ENCODE data around the gene BCKDHB.
A peak's percentile ranks its signal among the peaks of the same experiment; 100 is the strongest.

Gene BCKDHB

GRCh38 chr6:80173411-80173810 is 66.9 kb downstream of the BCKDHB start:
- no peaks in the 10 kb centered on the region; the same call in 1 of the 2 replicates for H3K36me3 ChIP-seq (replicated peaks; ENCODE audit: insufficient read depth, low read length)
- H3K9me3 ChIP-seq (replicated peaks; ENCODE audit: insufficient read depth, low read length), result no peaks in the 10 kb centered on the region
- no peaks in the 10 kb centered on the region for H3K79me2 ChIP-seq (ENCODE audit: low read length)
- TF ChIP-seq, protein P1, sequence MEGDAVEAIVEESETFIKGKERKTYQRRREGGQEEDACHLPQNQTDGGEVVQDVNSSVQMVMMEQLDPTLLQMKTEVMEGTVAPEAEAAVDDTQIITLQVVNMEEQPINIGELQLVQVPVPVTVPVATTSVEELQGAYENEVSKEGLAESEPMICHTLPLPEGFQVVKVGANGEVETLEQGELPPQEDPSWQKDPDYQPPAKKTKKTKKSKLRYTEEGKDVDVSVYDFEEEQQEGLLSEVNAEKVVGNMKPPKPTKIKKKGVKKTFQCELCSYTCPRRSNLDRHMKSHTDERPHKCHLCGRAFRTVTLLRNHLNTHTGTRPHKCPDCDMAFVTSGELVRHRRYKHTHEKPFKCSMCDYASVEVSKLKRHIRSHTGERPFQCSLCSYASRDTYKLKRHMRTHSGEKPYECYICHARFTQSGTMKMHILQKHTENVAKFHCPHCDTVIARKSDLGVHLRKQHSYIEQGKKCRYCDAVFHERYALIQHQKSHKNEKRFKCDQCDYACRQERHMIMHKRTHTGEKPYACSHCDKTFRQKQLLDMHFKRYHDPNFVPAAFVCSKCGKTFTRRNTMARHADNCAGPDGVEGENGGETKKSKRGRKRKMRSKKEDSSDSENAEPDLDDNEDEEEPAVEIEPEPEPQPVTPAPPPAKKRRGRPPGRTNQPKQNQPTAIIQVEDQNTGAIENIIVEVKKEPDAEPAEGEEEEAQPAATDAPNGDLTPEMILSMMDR (IDR thresholded peaks at IDR 0.05; ENCODE audit: low read length), result no peak
- no peak for TF ChIP-seq EZH2phosphoT487 (IDR thresholded peaks at IDR 0.05; ENCODE audit: low read length)
- TF ChIP-seq EZH2 (optimal IDR thresholded peaks at IDR 0.05; ENCODE audit: low read depth, low read length), result no peak
- no peak for DNase-seq
- H3K4me1 ChIP-seq (ENCODE audit: low read length), result peaks cover 15% of the 10 kb centered on the region
- H4K20me1 ChIP-seq (ENCODE audit: insufficient read depth, low read length), result no peaks in the 10 kb centered on the region
- H3K4me3 ChIP-seq (ENCODE audit: low read length), result no peak overlapping the region
- H3K9me2 ChIP-seq (replicated peaks; ENCODE audit: insufficient read depth, low read length), result no peaks in the 10 kb centered on the region
- H3K27ac ChIP-seq (ENCODE audit: low read length), result no peak overlapping the region
- H2AFZ ChIP-seq (ENCODE audit: low read length), result no peak overlapping the region
- no peaks in the 10 kb centered on the region for H3F3A ChIP-seq (ENCODE audit: insufficient read depth, low read length)
- no peaks in the 10 kb centered on the region for H3K27me3 ChIP-seq (replicated peaks; ENCODE audit: insufficient read depth, low read length)
- no peak overlapping the region for H3K9ac ChIP-seq (ENCODE audit: low read length)
- no peak overlapping the region for H3K4me2 ChIP-seq (ENCODE audit: low read depth, low read length)

- no peak overlapping the region for H3K4me2 ChIP-seq (ENCODE audit: low read depth, low read length)
These were observed 68.6 kb downstream of the BCKDHB start for GRCh38 chr6:80174900-80175572.

GRCh38 chr6:80179695-80180094 is 73.2 kb downstream of the BCKDHB start:
- no peak overlapping the region for H3K27ac ChIP-seq (ENCODE audit: low read length)
- no peaks in the 10 kb centered on the region for H3K36me3 ChIP-seq (replicated peaks; ENCODE audit: insufficient read depth, low read length)
- H3K79me2 ChIP-seq (ENCODE audit: low read length), result no peaks in the 10 kb centered on the region
- peaks cover 45% of the 10 kb centered on the region for H3K4me1 ChIP-seq (ENCODE audit: low read length)
- peak; percentile 19 for DNase-seq
- H3K4me3 ChIP-seq (ENCODE audit: low read length), result no peak overlapping the region
- H3K4me2 ChIP-seq (ENCODE audit: low read depth, low read length), result no peak overlapping the region
- no peaks in the 10 kb centered on the region for H4K20me1 ChIP-seq (ENCODE audit: insufficient read depth, low read length)
- no peaks in the 10 kb centered on the region for H3K27me3 ChIP-seq (replicated peaks; ENCODE audit: insufficient read depth, low read length)
- H3K9ac ChIP-seq (ENCODE audit: low read length), result no peak overlapping the region
- peaks cover 18% of the 10 kb centered on the region for H3F3A ChIP-seq (ENCODE audit: insufficient read depth, low read length)
- H3K9me2 ChIP-seq (replicated peaks; ENCODE audit: insufficient read depth, low read length), result no peaks in the 10 kb centered on the region
- H2AFZ ChIP-seq (ENCODE audit: low read length), result no peak overlapping the region
- TF ChIP-seq, protein P1 (IDR thresholded peaks at IDR 0.05; ENCODE audit: low read length), result no peak
- no peaks in the 10 kb centered on the region for H3K9me3 ChIP-seq (replicated peaks; ENCODE audit: insufficient read depth, low read length)

More at GRCh38 chr6:80174900-80175572, 68.6 kb downstream of the BCKDHB start:
- no peak overlapping the region for H3K27ac ChIP-seq (ENCODE audit: low read length)
- TF ChIP-seq EZH2 (optimal IDR thresholded peaks at IDR 0.05; ENCODE audit: low read depth, low read length), result no peak
- TF ChIP-seq EZH2phosphoT487 (IDR thresholded peaks at IDR 0.05; ENCODE audit: low read length), result no peak
- TF ChIP-seq, protein P1 (IDR thresholded peaks at IDR 0.05; ENCODE audit: low read length), result no peak
- peaks cover 19% of the 10 kb centered on the region for H3K4me1 ChIP-seq (ENCODE audit: low read length)
- no peaks in the 10 kb centered on the region for H3K9me3 ChIP-seq (replicated peaks; ENCODE audit: insufficient read depth, low read length)
- no peaks in the 10 kb centered on the region for H3K79me2 ChIP-seq (ENCODE audit: low read length)
- no peaks in the 10 kb centered on the region; the same call in 1 of the 2 replicates for H3K36me3 ChIP-seq (replicated peaks; ENCODE audit: insufficient read depth, low read length)
- H3K9me2 ChIP-seq (replicated peaks; ENCODE audit: insufficient read depth, low read length), result no peaks in the 10 kb centered on the region
- H3K4me3 ChIP-seq (ENCODE audit: low read length), result no peak overlapping the region
- DNase-seq, result no peak
- H3K27me3 ChIP-seq (replicated peaks; ENCODE audit: insufficient read depth, low read length), result no peaks in the 10 kb centered on the region
- H4K20me1 ChIP-seq (ENCODE audit: insufficient read depth, low read length), result no peaks in the 10 kb centered on the region
- H3F3A ChIP-seq (ENCODE audit: insufficient read depth, low read length), result no peaks in the 10 kb centered on the region
- no peak overlapping the region for H3K9ac ChIP-seq (ENCODE audit: low read length)
- H2AFZ ChIP-seq (ENCODE audit: low read length), result no peak overlapping the region
